Neural progenitor cell (in vitro differentiated cells): ENCODE results near the gene ZNF653. TPM values are rescaled to one million over a fixed set of nuclear protein-coding genes. Genes with fewer than 3 reads are reported as not detected.

ENCODE experiments used
- DNase-seq: peaks from one replicate; pipeline ENCODE4 v3.0.0-alpha.2; 2016; ENCODE audit warnings: low spot score
- H2AFZ ChIP-seq: fragments of 200-600 bp; sonication (generic); replicated peaks from 2 replicates; pipeline ENCODE4 v1.6.1; 2016; ENCODE audit warnings: antibody characterized with exemption
- H3F3A ChIP-seq: fragments of 200-600 bp; sonication (generic); 2 replicates; pipeline ENCODE4 v1.6.1; 2016; ENCODE audit warnings: antibody characterized with exemption, low read depth
- H3K27ac ChIP-seq: fragments of 200-600 bp; sonication (generic); 2 replicates; pipeline ENCODE4 v1.5.1; 2016; ENCODE audit warnings: mild to moderate bottlenecking
- H3K27me3 ChIP-seq: fragments of 200-600 bp; sonication (generic); 2 replicates; pipeline ENCODE4 v1.6.1; 2016; ENCODE audit warnings: mild to moderate bottlenecking, moderate library complexity
- H3K36me3 ChIP-seq: fragments of 200-600 bp; sonication (generic); 2 replicates; pipeline ENCODE4 v1.5.1; 2016
- H3K4me1 ChIP-seq: fragments of 200-600 bp; sonication (generic); 2 replicates; pipeline ENCODE4 v1.6.1; 2016; ENCODE audit warnings: mixed run types
- H3K4me2 ChIP-seq: fragments of 200-600 bp; sonication (generic); 2 replicates; pipeline ENCODE4 v1.6.1; 2016
- H3K4me3 ChIP-seq: fragments of 200-600 bp; sonication (generic); 2 replicates; pipeline ENCODE4 v1.5.1; 2016
- H3K79me2 ChIP-seq: fragments of 200-600 bp; sonication (generic); 2 replicates; pipeline ENCODE4 v1.6.1; 2016; ENCODE audit warnings: low read depth
- H3K9ac ChIP-seq: fragments of 200-600 bp; sonication (generic); 2 replicates; pipeline ENCODE4 v1.6.1; 2016
- H3K9me3 ChIP-seq: fragments of 200-600 bp; sonication (generic); 2 replicates; pipeline ENCODE4 v1.5.1; 2016; ENCODE audit warnings: low read depth
- H4K20me1 ChIP-seq: fragments of 200-600 bp; sonication (generic); 2 replicates; pipeline ENCODE4 v1.6.1; 2016; ENCODE audit warnings: low read depth
- H3K27ac Mint-ChIP-seq: 3 replicates; pipeline ENCODE4 v1.8.0; 2021; ENCODE audit warnings: mixed read lengths
- H3K27me3 Mint-ChIP-seq: 2 replicates; pipeline ENCODE4 v1.8.0; 2022; ENCODE audit warnings: low read depth, mild to moderate bottlenecking, inconsistent platforms, moderate library complexity, mixed read lengths; ENCODE audit not compliant: insufficient read depth
- H3K36me3 Mint-ChIP-seq: 3 replicates; pipeline ENCODE4 v1.8.0; 2021; ENCODE audit warnings: mixed read lengths
- H3K4me1 Mint-ChIP-seq: 3 replicates; pipeline ENCODE4 v1.8.0; 2021; ENCODE audit warnings: mixed read lengths
- H3K4me3 Mint-ChIP-seq: 3 replicates; pipeline ENCODE4 v1.8.0; 2021; ENCODE audit warnings: mild to moderate bottlenecking, moderate library complexity, mixed read lengths
- H3K9me3 Mint-ChIP-seq: 3 replicates; pipeline ENCODE4 v1.8.0; 2020; ENCODE audit warnings: mixed read lengths
- CTCF ChIP-seq: fragments of 200-600 bp; sonication (generic); IDR thresholded peaks from 2 replicates; pipeline ENCODE4 v1.5.1; 2017; ENCODE audit warnings: antibody characterized with exemption, mild to moderate bottlenecking
- EZH2 ChIP-seq: fragments of 200-600 bp; sonication (generic); IDR thresholded peaks from 2 replicates; pipeline ENCODE4 v1.6.1; 2017; ENCODE audit warnings: antibody characterized with exemption, mild to moderate bottlenecking, moderate library complexity
- EZH2phosphoT487 ChIP-seq: fragments of 200-600 bp; sonication (generic); IDR thresholded peaks from 2 replicates; pipeline ENCODE4 v1.6.1; 2017; ENCODE audit warnings: antibody characterized with exemption
- total RNA-seq: library from RNA; depleted of rRNA; stranded (reverse); fragments of >200 nt; gene quantifications from 2 replicates; pipeline ENCODE4 v1.2.3, GENCODE V29; 2015; ENCODE audit warnings: low replicate concordance

ZNF653 gene
- total RNA-seq, 1 donor from 2014 or later: 3.4 TPM

- Mint-ChIP-seq H3K4me1 (peaks cover 20% of the 10 kb centered on the region), H3K27ac (peak within 1 kb of the TSS; percentile 72), H3K4me3 (peak within 1 kb of the TSS; percentile 98), H3K27me3 (peaks cover 5% of the 10 kb centered on the region), H3K36me3 (no peaks in the 10 kb centered on the region), H3K9me3 (no peaks in the 10 kb centered on the region)
- peak within 1 kb of the TSS; percentile 71 for H3K4me3 ChIP-seq
- TF ChIP-seq CTCF: no peak
- no peak for TF ChIP-seq EZH2
- TF ChIP-seq EZH2phosphoT487: no peak
- H3K27ac ChIP-seq: peak within 1 kb of the TSS; percentile 67
- H3F3A ChIP-seq: peaks cover 16% of the 10 kb centered on the region
- DNase-seq: peak; percentile 97
- peaks cover 7% of the 10 kb centered on the region for H4K20me1 ChIP-seq
- no peaks in the 10 kb centered on the region for H3K9me3 ChIP-seq
- H3K27me3 ChIP-seq: no peaks in the 10 kb centered on the region
- peak within 1 kb of the TSS; percentile 76 for H3K4me2 ChIP-seq
- no peaks in the 10 kb centered on the region for H3K79me2 ChIP-seq
- peaks cover 4% of the 10 kb centered on the region for H3K4me1 ChIP-seq
- peak within 1 kb of the TSS; percentile 70 for H3K9ac ChIP-seq
- peak within 1 kb of the TSS; percentile 77 for H2AFZ ChIP-seq
- H3K36me3 ChIP-seq: no peaks in the 10 kb centered on the region
These were observed 23.1 kb upstream of the ZNF653 start, which contains the start of gene ECSIT for GRCh38 chr19:11528551-11529341. Gene ECSIT, minus strand, starts transcription at chr19:11529134. Its CDS starts 9,964 bp downstream, at chr19:11519170.

GRCh38 chr19:11519138-11519537 is 13.5 kb upstream of the ZNF653 start:
- Mint-ChIP-seq H3K36me3 (peaks cover 7% of the 10 kb centered on the region), H3K9me3 (no peaks in the 10 kb centered on the region), H3K4me3 (no peak overlapping the region), H3K27me3 (peaks cover 5% of the 10 kb centered on the region), H3K4me1 (no peaks in the 10 kb centered on the region), H3K27ac (no peak overlapping the region)
- Histone ChIP-seq H4K20me1 (peaks cover 2% of the 10 kb centered on the region), H3K79me2 (no peaks in the 10 kb centered on the region), H3K4me2 (no peak overlapping the region), H3K9me3 (no peaks in the 10 kb centered on the region), H3K4me1 (no peaks in the 10 kb centered on the region), H3K36me3 (no peaks in the 10 kb centered on the region), H3K27me3 (no peaks in the 10 kb centered on the region), H3K4me3 (no peak overlapping the region), H3F3A (no peaks in the 10 kb centered on the region), H3K27ac (no peak overlapping the region), H2AFZ (no peak overlapping the region), H3K9ac (no peak overlapping the region)
- no peak for DNase-seq
- TF ChIP-seq EZH2phosphoT487 (no peak), EZH2 (no peak), CTCF (no peak)

- Histone ChIP-seq H3K9me3 (no peaks in the 10 kb centered on the region), H3K36me3 (no peaks in the 10 kb centered on the region), H3K79me2 (no peaks in the 10 kb centered on the region), H3K4me3 (no peak overlapping the region), H2AFZ (no peak overlapping the region), H3K4me2 (no peak overlapping the region), H3K4me1 (no peaks in the 10 kb centered on the region), H3F3A (no peaks in the 10 kb centered on the region), H4K20me1 (no peaks in the 10 kb centered on the region), H3K27ac (no peak overlapping the region), H3K27me3 (no peaks in the 10 kb centered on the region), H3K9ac (no peak overlapping the region)
- no peaks in the 10 kb centered on the region for H3K9me3 Mint-ChIP-seq
- H3K27me3 Mint-ChIP-seq: peaks cover 2% of the 10 kb centered on the region
- no peak overlapping the region for H3K27ac Mint-ChIP-seq
- H3K36me3 Mint-ChIP-seq: peaks cover 7% of the 10 kb centered on the region
- DNase-seq: no peak
- H3K4me1 Mint-ChIP-seq: no peaks in the 10 kb centered on the region
- no peak overlapping the region for H3K4me3 Mint-ChIP-seq
- TF ChIP-seq EZH2phosphoT487 (no peak), EZH2 (no peak), CTCF (no peak)
These were observed 8.3 kb upstream of the ZNF653 start for GRCh38 chr19:11513946-11514345.
